HG02840 (cell line): ENCODE results near the gene C10orf90.

Source experiments
- ATAC-seq: cut with Tn5 transposase; IDR thresholded peaks from one replicate; pipeline ENCODE4 v1.9.1; 2021; ENCODE audit warnings: mild to moderate bottlenecking, moderate library complexity, moderate number of reproducible peaks; ENCODE audit not compliant: unreplicated experiment, low FRiP score

Gene C10orf90

DNA sequence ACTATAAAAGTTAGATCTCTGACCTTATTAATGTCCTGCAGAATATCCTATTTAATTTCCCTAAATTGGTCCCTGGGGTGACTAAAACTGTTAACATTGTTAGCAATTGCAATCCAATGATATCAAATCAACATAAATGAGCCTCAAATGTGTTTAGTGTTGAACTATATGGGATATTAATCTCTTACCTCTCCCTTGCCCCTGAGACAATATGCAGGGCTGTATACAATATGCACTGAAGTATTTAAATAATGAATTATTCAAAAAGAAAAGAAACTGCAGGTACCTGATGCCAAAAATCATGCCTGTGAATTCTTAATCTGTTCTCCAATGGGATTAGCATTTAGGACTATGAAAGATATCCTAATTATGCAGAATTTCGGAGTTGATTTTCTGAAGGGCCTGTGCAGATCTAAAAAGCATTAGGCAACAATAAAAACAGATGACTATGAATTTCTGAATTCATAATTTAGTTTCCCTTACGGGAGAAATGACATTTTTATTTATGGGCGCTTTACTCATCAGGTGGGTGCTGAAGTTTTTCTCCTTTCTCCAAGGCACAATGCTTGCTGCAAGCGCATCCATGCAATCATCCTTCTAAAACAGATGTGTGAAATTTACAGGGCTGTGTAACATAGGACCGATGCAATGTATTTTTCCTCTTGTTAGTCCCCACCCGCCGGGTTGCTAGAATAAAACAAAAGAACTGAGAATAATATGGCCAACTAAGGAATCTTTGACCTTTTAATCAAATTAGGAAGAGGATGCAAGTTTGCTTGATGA lies 5.4 kb upstream of the C10orf90 start:
- ATAC-seq = no peak

DNA sequence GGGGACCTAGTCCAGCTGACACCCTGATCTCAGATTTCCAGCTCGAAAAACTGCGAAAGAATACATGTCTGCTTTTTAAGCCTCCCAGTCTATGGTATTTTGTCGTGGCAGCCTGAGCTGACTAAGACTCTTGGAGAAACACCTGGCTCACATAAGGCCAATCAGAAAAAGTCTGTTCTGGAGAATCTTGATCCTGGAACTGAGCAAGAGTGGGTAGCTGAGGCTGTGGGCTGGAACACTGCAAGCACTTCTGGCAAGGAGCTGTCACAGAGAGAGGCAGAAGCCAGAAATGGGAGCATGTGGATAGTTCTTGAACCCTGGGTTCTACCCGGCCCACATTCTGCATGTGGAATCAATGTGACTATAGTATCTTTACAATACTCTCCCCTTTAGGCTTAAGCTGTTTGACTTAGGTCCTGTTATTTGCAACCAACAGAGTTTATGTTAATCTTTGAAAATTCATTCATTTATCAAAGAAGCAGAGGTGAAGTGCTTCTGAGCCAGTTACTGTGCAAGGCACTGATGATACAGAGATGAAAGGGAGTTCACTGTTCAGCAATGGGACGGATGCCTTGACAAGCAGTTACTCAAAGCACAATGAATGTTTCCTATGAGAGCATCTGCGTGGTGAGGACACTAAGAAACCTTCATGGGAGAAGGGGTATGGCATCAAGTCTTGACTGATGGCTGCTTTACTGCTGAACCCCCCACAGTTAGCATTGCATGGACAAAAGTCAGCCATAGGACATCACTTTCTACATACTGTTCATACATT lies 4.4 kb upstream of the C10orf90 start:
- ATAC-seq = no peak

DNA sequence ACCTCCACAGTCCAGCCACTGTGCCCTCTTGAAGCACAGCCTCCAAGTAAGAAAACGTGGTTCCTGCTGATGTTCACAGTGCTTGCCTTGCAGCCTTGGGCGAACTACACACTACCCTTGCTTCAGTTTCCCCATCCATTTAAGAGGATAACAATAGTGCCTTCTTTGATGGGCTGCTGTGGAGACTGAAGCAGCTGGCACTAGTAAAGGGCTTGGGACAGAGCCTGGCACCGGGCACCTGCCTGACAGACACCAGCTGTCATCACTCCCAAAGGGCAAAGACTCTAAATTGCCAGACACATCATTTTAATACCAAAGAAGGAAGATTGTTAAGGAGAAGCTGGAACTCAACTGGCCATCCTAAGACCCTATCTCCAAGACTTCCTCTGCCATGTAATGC lies 3.1 kb upstream of the C10orf90 start:
- ATAC-seq = no peak

DNA sequence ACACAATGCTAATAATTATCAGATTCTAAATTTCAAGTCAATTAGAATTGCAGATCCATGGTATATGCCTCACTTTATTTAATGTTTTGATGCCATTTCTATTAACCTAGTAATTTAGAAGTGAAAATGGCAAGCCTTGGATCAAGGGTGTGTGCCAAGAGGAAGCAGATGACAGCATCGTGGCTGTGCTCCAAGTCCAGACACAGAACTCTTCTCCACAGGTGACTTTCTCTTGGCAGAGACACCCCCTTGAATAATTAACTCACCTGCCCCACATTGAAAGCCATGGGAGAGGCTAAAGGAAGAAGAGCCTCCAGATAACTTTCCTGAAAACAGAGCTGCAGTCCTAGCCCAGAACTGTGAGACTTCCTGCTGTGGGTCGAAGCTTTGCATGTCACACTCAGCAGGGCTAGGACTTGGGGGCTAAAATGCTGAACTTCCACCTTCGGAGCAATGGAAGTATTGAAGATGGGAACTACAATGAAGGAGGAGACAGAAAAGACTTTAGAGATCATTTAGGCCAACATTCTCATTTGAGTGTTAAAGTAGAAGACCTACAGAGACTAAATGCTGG lies 996 bp upstream of the C10orf90 start:
- no peak for ATAC-seq

DNA sequence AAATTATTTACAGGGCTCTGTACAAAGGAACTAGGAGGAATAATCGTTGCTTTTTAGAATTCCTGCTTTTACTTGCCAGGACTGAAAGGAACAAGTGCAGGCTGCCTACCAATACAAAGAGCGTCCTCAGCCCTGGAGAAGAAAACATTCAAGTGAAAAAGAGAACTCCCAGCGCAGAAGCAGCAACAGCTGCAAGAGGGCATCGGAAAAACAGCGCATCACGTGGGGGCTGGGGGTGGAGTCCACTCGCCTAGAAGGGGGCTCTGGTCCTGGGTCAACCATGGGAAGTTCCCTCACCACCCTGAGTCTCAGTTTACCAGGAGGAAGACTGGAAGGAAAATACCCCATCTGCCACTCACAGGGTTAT lies 385 bp upstream of the C10orf90 start:
- ATAC-seq = no peak

DNA sequence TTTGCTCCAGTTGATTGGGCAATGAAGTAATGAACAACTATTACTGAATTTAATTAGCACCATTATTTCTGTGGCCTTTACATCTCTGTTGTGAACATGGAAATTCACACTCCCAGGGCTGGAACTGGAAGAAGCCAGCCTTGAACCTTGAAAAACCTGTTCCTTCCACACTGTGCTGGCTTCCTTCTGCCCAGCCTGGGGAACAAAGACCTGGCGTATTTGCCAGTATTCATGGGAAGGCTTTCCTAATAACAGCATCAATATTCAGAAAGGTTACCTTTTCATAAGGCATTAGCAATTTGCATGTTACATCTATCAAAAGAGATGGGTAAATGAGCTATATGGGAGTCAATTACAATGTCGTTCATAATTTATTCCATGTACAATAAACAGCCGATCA lies 1.3 kb downstream of the C10orf90 start:
- ATAC-seq = no peak

DNA sequence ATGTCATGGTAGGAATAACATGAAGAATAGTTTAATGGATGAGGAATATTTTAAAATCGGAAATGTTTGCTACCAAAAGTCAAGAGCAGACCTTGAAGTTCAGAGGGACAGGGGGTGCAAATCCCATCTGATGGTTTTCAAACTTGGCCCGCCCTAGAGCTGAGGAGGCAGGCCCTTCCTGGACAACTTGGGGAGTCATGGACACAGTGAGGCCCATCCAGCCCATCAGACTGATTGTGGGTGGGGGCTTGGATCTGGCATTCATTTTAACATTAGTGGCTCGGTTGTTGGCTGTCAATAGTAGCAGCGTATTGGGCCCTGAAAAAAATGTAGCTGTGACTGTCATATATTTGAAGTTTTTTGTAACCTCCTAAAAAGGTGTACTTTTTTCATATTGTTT lies 2.0 kb downstream of the C10orf90 start:
- ATAC-seq = no peak

DNA sequence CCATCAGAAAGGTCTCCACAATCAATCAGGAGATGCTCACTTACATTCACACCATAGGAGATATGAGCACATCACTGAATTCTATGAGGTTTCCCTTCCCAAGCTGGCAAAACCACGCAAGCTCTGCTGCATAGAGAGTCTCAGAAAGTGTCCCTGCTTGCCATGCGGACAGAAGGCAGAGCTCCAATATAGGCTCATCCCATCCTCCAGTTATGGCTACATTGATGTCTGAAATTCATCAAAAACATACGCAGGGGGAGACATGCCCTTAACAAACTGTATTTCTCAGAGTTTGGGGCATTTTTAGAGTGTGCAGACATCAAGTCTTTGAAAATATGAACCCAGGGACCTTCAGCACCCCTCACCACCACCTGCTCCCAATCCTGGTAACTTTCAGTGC lies 2.9 kb downstream of the C10orf90 start:
- ATAC-seq = no peak

DNA sequence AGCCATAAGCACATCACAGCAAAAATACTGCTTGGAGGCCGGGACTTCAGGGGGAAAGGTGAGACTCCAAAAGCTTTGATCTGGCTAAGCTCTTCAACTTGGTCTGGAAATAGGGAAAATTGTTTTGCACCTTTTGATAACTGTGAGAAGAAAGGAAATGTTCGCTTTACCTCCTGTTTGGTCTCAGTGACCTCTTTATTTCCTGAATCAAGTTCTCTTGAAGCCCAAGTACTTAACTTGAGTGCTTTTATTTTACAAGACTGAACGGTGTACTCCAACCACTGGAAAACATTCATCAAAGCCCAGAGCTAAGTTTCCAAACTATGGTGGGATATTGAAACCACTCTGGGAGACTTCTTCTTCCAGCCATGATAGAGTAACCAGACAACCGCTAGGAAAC lies 5.3 kb downstream of the C10orf90 start:
- no peak for ATAC-seq

DNA sequence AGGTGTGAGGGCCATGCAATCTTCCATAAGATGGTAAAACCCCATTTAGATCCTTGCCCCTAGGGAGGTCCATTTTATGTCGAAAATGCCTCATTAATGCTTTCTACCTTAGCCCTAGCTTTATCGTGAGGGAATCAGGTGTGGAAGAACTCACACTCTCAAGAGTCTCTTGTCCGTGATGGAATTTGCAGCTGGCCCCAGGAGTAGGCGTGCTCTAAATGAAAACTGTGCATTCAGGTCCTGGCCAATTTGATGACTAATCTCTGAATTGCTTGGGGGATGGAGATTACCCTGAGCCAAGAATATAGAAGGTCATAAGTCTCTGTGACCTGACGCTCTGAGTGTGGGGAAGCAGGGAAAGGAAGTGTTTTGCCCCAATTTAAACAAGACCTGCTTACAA lies 6.6 kb downstream of the C10orf90 start:
- no peak for ATAC-seq

DNA sequence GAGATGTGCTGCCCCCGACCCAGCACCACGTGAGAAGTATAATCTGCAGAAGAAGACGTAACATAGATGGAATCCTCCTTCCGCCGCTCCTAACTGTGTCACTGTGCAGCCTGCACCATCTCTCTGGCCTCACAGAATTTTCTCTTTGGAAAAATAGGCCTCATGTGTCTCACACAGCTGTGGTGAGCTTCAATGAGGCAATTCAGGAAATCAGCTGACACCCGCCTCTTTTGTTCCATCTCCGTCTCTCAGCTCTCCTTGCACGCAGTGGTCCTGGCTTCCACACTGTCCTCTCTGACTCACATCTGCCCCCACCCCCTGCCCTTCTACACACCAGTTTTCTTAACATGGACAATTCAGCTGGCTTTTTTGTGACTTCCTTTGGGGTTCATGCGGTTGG lies 7.2 kb downstream of the C10orf90 start:
- no peak for ATAC-seq

DNA sequence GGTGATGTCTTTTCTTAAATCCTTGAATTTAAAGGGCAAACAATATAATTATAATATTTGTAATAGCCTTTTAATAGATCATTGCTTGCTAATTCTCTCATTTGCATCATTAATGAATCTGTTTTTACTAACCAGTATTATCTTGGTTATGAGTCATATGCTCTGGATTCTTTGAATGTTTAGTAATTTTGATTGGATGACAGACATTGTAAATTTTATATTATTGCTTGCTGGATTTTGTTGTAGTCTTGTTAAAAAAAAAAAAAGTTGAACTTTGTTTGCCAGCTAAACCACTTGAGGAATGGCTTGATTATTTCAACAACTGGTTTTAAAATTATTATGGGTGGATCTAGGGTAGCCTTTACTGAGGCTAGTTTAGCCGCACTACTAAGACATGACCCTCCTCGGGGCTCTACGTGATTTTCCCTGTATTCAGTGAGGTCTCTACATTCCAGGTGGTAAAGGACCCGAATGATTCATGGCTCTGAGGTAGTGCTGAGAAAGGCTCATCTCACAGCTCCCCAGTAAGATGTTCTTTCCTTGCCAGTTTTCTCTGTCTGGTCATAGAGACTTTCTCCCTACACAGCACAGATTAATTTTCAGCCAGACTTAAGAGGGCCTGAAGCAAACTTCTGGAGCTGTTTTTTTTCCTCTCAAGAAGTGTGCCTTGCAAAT lies 8.5 kb downstream of the C10orf90 start:
- ATAC-seq = no peak

DNA sequence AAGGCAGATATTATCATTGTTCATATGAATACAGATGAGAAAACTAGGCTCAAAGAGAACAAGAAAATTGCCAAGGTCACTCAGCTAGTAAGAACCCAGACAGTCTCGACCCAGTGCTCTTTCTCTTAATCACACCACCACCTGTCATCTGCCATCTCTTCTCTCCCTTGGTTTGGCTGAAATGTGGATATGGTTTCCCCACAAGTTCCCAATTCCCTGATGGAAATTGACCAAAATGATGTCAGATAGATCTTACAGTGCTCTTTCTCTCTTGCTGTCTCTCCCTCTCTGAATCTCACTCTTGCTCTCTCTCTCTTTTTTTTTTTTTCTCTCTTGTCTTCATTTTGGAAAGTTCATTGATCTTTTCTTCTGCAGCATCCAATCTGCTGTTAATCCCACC lies 9.1 kb downstream of the C10orf90 start:
- ATAC-seq = no peak

DNA sequence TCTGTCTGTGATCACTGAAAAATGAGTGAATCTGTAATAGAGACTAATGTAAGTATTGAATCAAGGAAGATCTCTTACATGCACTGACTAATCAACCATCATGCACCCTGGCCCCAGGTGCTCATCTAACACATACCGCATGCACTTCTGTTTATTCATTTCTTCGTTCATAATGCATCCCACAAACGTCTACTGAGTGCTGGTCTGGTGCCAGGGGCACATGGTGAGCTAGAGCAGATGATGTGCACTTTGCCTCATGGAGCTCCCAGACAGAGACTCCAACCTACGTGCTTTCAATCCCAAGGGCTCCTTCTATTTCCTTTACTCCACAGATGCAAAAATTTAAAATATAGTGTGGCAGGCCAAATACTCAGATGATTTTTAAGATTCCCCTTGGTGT lies 10.7 kb downstream of the C10orf90 start:
- ATAC-seq = no peak

DNA sequence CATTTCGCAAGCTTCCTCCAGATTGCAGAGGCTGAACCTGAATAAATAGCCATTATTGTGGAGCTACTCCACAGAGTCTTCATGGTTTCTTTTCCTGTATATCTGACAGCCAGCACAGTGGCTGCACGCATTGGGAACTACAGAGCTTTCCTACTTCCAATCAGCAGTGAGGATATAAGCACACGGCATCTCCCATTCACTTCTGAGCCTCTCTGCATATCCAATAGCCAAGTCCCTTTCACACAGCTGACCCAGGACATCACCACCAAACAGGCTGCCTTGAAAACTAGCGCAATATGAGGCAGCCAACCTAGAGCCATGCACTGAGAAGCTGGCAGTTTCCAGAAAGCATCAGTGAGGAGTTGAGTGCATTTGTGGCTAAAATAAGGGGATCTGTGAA lies 11.6 kb downstream of the C10orf90 start:
- ATAC-seq = no peak

DNA sequence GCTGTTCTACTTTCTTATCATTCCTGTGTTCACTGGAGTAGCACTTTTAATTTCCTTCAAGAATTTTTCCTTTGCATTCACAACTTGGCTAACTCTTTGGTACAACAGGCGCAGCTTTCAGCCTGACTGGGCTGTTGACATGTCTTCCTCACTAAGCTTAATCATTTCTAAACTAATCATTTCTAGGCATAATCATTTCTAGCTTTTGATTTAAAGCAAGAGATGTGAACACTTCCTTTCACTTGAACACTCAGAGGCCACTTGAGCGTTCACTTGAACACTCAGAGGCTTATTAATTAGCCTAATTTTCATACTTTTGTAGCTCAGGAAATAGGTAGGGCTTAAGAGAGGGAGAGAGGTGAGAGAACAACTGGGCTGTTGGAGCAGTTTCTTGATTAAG lies 15.9 kb downstream of the C10orf90 start:
- no peak for ATAC-seq

DNA sequence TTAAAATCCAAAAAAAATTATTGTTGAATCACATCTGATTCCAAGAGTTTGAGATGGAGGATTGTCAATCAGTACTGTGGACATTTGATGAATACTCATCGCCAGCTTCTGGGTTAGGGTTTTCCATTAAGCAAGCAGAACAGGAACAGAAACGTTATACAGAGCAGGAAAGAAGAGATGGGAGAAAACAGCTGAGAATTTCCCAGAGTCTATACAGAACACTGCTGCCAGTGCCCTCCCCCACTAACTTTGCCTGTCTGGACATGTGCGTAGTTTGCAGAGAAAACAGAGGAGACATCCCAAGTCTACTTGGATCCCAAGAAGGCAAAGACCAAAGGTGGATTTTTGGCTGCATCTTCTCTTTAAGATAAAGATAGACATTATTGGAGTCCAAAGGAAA lies 19.0 kb downstream of the C10orf90 start:
- ATAC-seq = no peak

DNA sequence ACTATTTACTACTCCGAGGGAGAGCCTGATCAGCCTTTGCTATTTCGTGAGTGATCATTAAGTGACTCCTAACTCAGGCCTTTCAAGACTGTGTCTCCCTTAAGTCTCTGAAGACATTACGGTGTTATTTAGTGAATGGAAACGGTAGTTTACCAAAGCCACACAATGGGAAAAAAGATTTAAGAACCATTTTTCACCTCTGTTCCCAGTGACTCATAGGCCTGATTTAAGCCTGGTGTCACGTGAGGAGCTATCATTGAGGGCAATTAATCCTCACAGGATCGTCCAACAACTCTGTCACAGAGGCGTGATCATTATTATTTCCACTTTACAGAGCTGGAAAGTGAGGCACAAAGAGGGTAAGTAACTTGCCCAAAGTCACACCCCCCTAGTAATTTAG lies 20.3 kb downstream of the C10orf90 start:
- no peak for ATAC-seq

DNA sequence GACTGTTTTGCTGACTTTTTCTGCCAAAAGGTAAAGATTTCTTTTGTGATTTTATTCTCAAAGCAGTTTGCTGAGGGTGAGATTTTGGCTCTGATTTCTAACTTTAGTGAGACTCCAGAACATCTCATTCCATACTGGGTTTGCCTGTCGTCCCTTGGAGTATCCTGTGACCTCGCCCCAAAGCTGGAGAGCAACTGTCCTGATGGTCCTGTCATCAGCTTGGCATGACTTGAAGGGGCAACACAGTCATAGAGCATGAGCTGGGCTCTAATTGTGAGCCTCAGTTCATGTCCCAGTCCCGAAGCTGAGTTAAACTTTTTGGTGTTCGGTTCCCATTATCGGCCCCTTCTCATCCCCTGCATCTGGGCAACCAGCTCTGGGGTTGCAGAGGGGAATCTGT lies 23.4 kb downstream of the C10orf90 start:
- ATAC-seq = no peak

DNA sequence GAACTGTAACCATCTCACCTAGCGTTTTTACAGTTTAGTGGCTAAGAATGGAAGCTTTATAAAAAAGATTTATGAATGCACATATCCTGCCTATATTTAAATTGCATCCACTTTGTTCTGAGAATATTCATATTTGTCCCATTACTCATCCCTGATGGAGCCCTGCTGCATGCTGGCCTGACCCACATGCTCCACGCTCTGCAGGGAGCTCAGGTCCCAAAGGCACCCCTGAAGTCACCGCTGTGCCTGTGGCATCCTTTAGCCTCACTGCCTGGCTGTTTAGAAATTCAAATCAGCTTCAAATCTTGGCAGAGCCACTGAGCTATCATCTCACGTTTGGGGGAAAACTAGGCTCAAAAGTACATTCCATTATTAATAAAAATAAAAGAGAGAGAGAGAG lies 24.4 kb downstream of the C10orf90 start:
- no peak for ATAC-seq

DNA sequence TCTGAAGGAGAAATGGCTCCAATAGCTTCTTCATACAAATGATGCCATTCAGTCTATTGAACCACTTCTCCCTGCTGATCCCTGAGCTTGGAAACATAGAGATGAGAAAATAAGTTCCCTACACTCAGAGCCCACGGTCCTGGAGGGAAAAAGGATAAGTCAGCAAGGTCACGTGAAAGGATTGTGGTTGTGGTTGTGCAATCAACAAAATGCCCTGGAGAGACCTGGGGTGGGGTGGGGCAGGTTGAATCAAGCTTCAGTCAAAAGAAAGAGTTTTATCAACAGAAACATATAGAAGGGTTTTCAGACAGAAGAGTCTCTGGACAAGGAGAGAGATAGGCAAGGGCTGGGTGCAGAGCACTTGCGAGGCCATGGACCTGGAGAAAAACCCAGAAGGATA lies 30.1 kb downstream of the C10orf90 start:
- ATAC-seq = no peak
